Astrocyte of the spinal cord (primary cell): ENCODE measurements around the gene SCN3B.
A peak's percentile ranks its signal among the peaks of the same experiment; 100 is the strongest.

Source experiments
- DNase-seq: peaks from one replicate; pipeline ENCODE4 v3.0.0; 2011; ENCODE audit warnings: low read depth, low spot score
- H3K4me3 ChIP-seq: 2 replicates; pipeline ENCODE4 v1.5.1; 2011; ENCODE audit warnings: low read depth, mild to moderate bottlenecking, low read length, moderate library complexity
- CTCF ChIP-seq: IDR thresholded peaks from 2 replicates; pipeline ENCODE4 v1.5.1; 2012; ENCODE audit warnings: low read depth, mild to moderate bottlenecking, low read length, inconsistent platforms
- in situ Hi-C: cut with HindIII; loops from 2 replicates; pipeline ENCODE4 v1.10.0; 2017; ENCODE audit warnings: low sequenced_read_pairs

The SCN3B gene

GRCh38 chr11:123584737-123585136, 69.7 kb downstream of the SCN3B start:
- DNase-seq: no peak
- in situ Hi-C loops: no loop called here
- H3K4me3 ChIP-seq: no peak overlapping the region
- no peak for TF ChIP-seq CTCF

- TF ChIP-seq CTCF: no peak
- no peak overlapping the region for H3K4me3 ChIP-seq
- in situ Hi-C loops: no loop called here
- no peak for DNase-seq
Measured at GRCh38 chr11:123584186-123584585, 70.2 kb downstream of the SCN3B start.

GRCh38 chr11:123582992-123583504, 71.4 kb downstream of the SCN3B start:
- TF ChIP-seq CTCF: no peak
- DNase-seq: no peak
- in situ Hi-C loops: no loop called here
- no peak overlapping the region for H3K4me3 ChIP-seq

- in situ Hi-C loops: no loop called here
- TF ChIP-seq CTCF: no peak
- no peak for DNase-seq
- no peak overlapping the region for H3K4me3 ChIP-seq
Measured at GRCh38 chr11:123581651-123582399, 72.6 kb downstream of the SCN3B start.

GRCh38 chr11:123580557-123581275, 73.7 kb downstream of the SCN3B start:
- peak; percentile 31 for DNase-seq

GRCh38 chr11:123580137-123580536, 74.3 kb downstream of the SCN3B start:
- TF ChIP-seq CTCF: no peak
- no peak for DNase-seq
- in situ Hi-C loops: no loop called here
- no peak overlapping the region for H3K4me3 ChIP-seq

More at GRCh38 chr11:123580557-123581275, 73.7 kb downstream of the SCN3B start:
- in situ Hi-C loops: no loop called here
- TF ChIP-seq CTCF: peak; percentile 99
- H3K4me3 ChIP-seq: no peak overlapping the region
